Heart left ventricle (tissue), 16 donors: ENCODE results near the gene S100P. TPM values are rescaled to one million over a fixed set of nuclear protein-coding genes. Genes with fewer than 3 reads are reported as not detected.

Experiments
- ATAC-seq, 4 donors: fragments of 200-7000 bp; cut with Tn5 transposase; one replicate each; pipeline ENCODE4 v1.9.1; 2020 to 2022; ENCODE audit warnings: moderate library complexity in 4 of 4, mild to moderate bottlenecking in 3 of 4, moderate number of reproducible peaks in 1 of 4
- DNase-seq, 5 donors: peaks; one replicate each; pipeline ENCODE4 v3.0.0-alpha.2; 2020
- H3K27ac ChIP-seq, 12 donors: fragments of 200-600 bp; sonication (generic) in 4 of 12; one replicate each; pipeline versions ENCODE4 v1.5.0 to v1.8.0; 2016 to 2022; ENCODE audit warnings: mild to moderate bottlenecking in 2 of 12
- H3K27me3 ChIP-seq, 9 donors: fragments of 200-600 bp; sonication (generic) in 2 of 9; one replicate each; pipeline versions ENCODE4 v1.5.1 to v1.8.0; 2016 to 2022; ENCODE audit warnings: mild to moderate bottlenecking in 3 of 9
- H3K36me3 ChIP-seq, 9 donors: fragments of 200-600 bp; sonication (generic) in 2 of 9; one replicate each; pipeline versions ENCODE4 v1.5.0 to v1.8.0; 2018 to 2022; ENCODE audit warnings: mild to moderate bottlenecking in 2 of 9
- H3K4me1 ChIP-seq, 12 donors: fragments of 200-600 bp; sonication (generic) in 4 of 12; one replicate each; pipeline versions ENCODE4 v1.5.0 to v1.8.0; 2016 to 2022; ENCODE audit warnings: mild to moderate bottlenecking in 3 of 12
- H3K4me3 ChIP-seq, 12 donors: fragments of 200-600 bp; sonication (generic) in 4 of 12; one replicate each; pipeline versions ENCODE4 v1.5.0 to v1.8.0; 2017 to 2022; ENCODE audit warnings: mild to moderate bottlenecking in 9 of 12, moderate library complexity in 4 of 12
- H3K9me3 ChIP-seq, 12 donors: fragments of 200-600 bp; sonication (generic) in 4 of 12; one replicate each; pipeline versions ENCODE4 v1.5.0 to v1.8.0; 2016 to 2022; ENCODE audit warnings: mild to moderate bottlenecking in 1 of 12
- CTCF ChIP-seq, 12 donors: fragments of 200-600 bp; sonication (generic) in 4 of 12; IDR thresholded peaks; one replicate each; pipeline versions ENCODE4 v1.5.0 to v1.8.0; 2018 to 2022; ENCODE audit warnings: antibody characterized with exemption in 12 of 12, mild to moderate bottlenecking in 5 of 12
- POLR2A ChIP-seq, 2 donors: fragments of 450-650 bp; IDR thresholded peaks; one replicate each; pipeline ENCODE4 v1.6.1; 2017; ENCODE audit warnings: antibody characterized with exemption in 2 of 2, mild to moderate bottlenecking in 2 of 2, moderate library complexity in 2 of 2
- WGBS, 4 donors: extraction: QIAGEN DNeasy Blood & Tissue Kit in 2 of 4; methylation state at CpG; one replicate each; pipeline versions ENCODE4 v1.1.5 to v1.1.7; 2013 to 2018; 5-methylcytosine and 5-hydroxymethylcytosine counted together
- intact Hi-C, 10 donors: fragments of 100-400 bp; cut with DNase I; formaldehyde crosslinking; loops; one replicate each; pipeline versions ENCODE4 v1.11.1 to v1.14.2; 2022
- polyA plus RNA-seq, 2 donors: library from polyadenylated mRNA; stranded (reverse); fragments of 200-250 nt; gene quantifications; one replicate each; pipeline ENCODE4 v1.2.3, GENCODE V29; 2013
- total RNA-seq, 9 donors: library from RNA; depleted of rRNA in 2 of 9; stranded (reverse); fragments of >200 nt in 2 of 9; fragmentation: NEBNext Ultra II Directional in 3 of 9; extraction: Animal tissue kit (Norgen Biotek cat#: 25700) in 3 of 9; gene quantifications; one replicate each; pipeline versions ENCODE4 v1.1.0 to v1.2.4, GENCODE V29; 2016 to 2023
- donor health status: ischemic (EF 13 %, LVEDD 7.1; RV severe dilation, severe dysfunction).
- donor health status: healthy with polysubstance abuse.
- donor health status: DM: no; HTN: yes; CAD: no.
- donor health status: DM: no; HTN: no; CAD: no.
- donor health status: ischemic (EF 25% LVEDD 6.9; RV normal size, moderate dysfunction).
- donor health status: ischemic (EF 25% LVEDD 5.7; RV mildly dilated, moderate dysfunction).
- donor health status: healthy.
- donor health status: DM: yes; HTN: yes; CAD: no.
- donor health status: ischemic (EF 35%, LVEDD 5.7; RV mildly dilated, moderate dysfunction).
- donor health status: nonischemic (EF 11% LVEDD 7.7; RV severe dilation, severe dysfunction).
- donor health status: DM: yes; HTN: yes; CAD: no.
- donor health status: PGD.
- donor health status: ischemic (EF 29% LVEDD 5.4; RV normal size, mild dysfunction).
- donor health status: nonischemic (EF 23%, LVEDD 6.1; RV moderate dilation, normal function).

S100P gene
- total and polyA plus RNA-seq, 11 donors: 0.19 to 4.1 (median 0.85) TPM; not detected in 2

GRCh38 chr4:6732441-6733357 lies 39.0 kb downstream of the S100P start:
- Histone ChIP-seq H3K4me1 (peaks cover 0 to 16% (median 8%) of the 10 kb centered on the region in 12 donors), H3K36me3 (no peaks in the 10 kb centered on the region), H3K27me3 (no peaks in the 10 kb centered on the region), H3K27ac (peak overlapping the region in 8 of 12 donors; percentile 8 to 75 (median 51)), H3K9me3 (no peaks in the 10 kb centered on the region), H3K4me3 (no peak overlapping the region)
- 69 to 78% (median 74%) methylated on average over 13 to 21 of the region's 21 CpGs for WGBS, 4 donors
- TF ChIP-seq CTCF (IDR thresholded peaks at IDR 0.05): no peak
- no peak for TF ChIP-seq POLR2A (IDR thresholded peaks at IDR 0.05)
- intact Hi-C loops: no loop called here
- ATAC-seq (peak; percentile 67 to 96 (median 89)), DNase-seq (peak; percentile 62 to 85 (median 80))

GRCh38 chr4:6733358-6734164 lies 39.9 kb downstream of the S100P start:
- H3K36me3 ChIP-seq: no peaks in the 10 kb centered on the region
- intact Hi-C loops: no loop called here
- TF ChIP-seq CTCF (IDR thresholded peaks at IDR 0.05): no peak
- TF ChIP-seq POLR2A (IDR thresholded peaks at IDR 0.05): no peak
- WGBS, 4 donors: 83 to 89% (median 88%) methylated on average over 25 to 27 of the region's 27 CpGs
- DNase-seq: peak in 1 of 5 donors; percentile 30
- H3K4me1 ChIP-seq: peaks cover 0 to 16% (median 8%) of the 10 kb centered on the region in 12 donors
- H3K4me3 ChIP-seq: no peak overlapping the region
- no peaks in the 10 kb centered on the region for H3K27me3 ChIP-seq
- peak overlapping the region in 2 of 12 donors; percentile 33 to 64 for H3K27ac ChIP-seq
- no peaks in the 10 kb centered on the region for H3K9me3 ChIP-seq
- ATAC-seq: peak in 1 of 4 donors; percentile 5

GRCh38 chr4:6734165-6734786 lies 40.6 kb downstream of the S100P start:
- no peak overlapping the region for H3K4me3 ChIP-seq
- H3K4me1 ChIP-seq: peaks cover 0 to 16% (median 8%) of the 10 kb centered on the region in 12 donors
- intact Hi-C loops: no loop called here
- H3K27ac ChIP-seq: no peak overlapping the region
- no peaks in the 10 kb centered on the region for H3K9me3 ChIP-seq
- WGBS, 4 donors: 79 to 82% (median 81%) methylated on average over 16 of the region's 16 CpGs
- no peaks in the 10 kb centered on the region for H3K27me3 ChIP-seq
- DNase-seq (no peak), ATAC-seq (no peak)
- TF ChIP-seq POLR2A (IDR thresholded peaks at IDR 0.05) (no peak), CTCF (IDR thresholded peaks at IDR 0.05) (no peak)
- no peaks in the 10 kb centered on the region for H3K36me3 ChIP-seq
